NB4 (cell line): ENCODE results near the gene PHYKPL.
A peak's percentile ranks its signal among the peaks of the same experiment; 100 is the strongest.

ENCODE experiments used
- DNase-seq: peaks from one replicate; pipeline ENCODE4 v3.0.0; 2010; ENCODE audit warnings: low read depth
- H3K4me3 ChIP-seq: one replicate; pipeline ENCODE4 v1.5.1; 2011; ENCODE audit warnings: mild to moderate bottlenecking, low read depth, low read length, moderate library complexity
- CTCF ChIP-seq: IDR thresholded peaks from one replicate; pipeline ENCODE4 v1.5.1; 2012; ENCODE audit warnings: low read depth, low read length
- MAX ChIP-seq: IDR thresholded peaks from 2 replicates; pipeline ENCODE4 v1.6.1; 2011; ENCODE audit warnings: low read depth, low read length
- MYC ChIP-seq: IDR thresholded peaks from 2 replicates; pipeline ENCODE4 v1.6.1; 2011; ENCODE audit warnings: low read depth, low read length
- POLR2A ChIP-seq: IDR thresholded peaks from 2 replicates; pipeline ENCODE4 v1.6.1; 2011; ENCODE audit warnings: mild to moderate bottlenecking; ENCODE audit not compliant: insufficient read length; ENCODE audit errors: extremely low read depth

Gene PHYKPL

GRCh38 chr5:178203670-178204181 lies 28.9 kb downstream of the PHYKPL start:
- no peak for DNase-seq
- peak overlapping the region; percentile 71 for H3K4me3 ChIP-seq
- TF ChIP-seq CTCF (no peak), MAX (no peak), MYC (no peak; the same call in 1 of the 2 replicates), POLR2A (no peak)

- no peak for DNase-seq
- TF ChIP-seq POLR2A (no peak), MAX (no peak), MYC (no peak), CTCF (no peak)
- no peak overlapping the region for H3K4me3 ChIP-seq
These were observed 30.1 kb downstream of the PHYKPL start for GRCh38 chr5:178202541-178202940.

GRCh38 chr5:178201927-178202235 lies 30.7 kb downstream of the PHYKPL start:
- DNase-seq = peak; percentile 74
- no peak overlapping the region for H3K4me3 ChIP-seq
- TF ChIP-seq POLR2A (no peak), CTCF (no peak), MYC (no peak), MAX (no peak)

GRCh38 chr5:178201221-178201926 lies 31.2 kb downstream of the PHYKPL start:
- TF ChIP-seq POLR2A (no peak), CTCF (no peak), MAX (no peak), MYC (no peak)
- H3K4me3 ChIP-seq = no peak overlapping the region
- DNase-seq = no peak

- TF ChIP-seq CTCF (no peak), MYC (no peak), POLR2A (no peak), MAX (no peak)
- no peak overlapping the region for H3K4me3 ChIP-seq
These were observed 32.8 kb downstream of the PHYKPL start for GRCh38 chr5:178199581-178200434.

More at GRCh38 chr5:178199581-178200434, 32.8 kb downstream of the PHYKPL start:
- no peak for DNase-seq
